Suprapubic skin (tissue), 4 donors: ENCODE data around the gene ANKS1A. TPM values are rescaled to one million over a fixed set of nuclear protein-coding genes. Genes with fewer than 3 reads are reported as not detected.

Experiments used
- DNase-seq, 2 donors: peaks; one replicate each; pipeline ENCODE4 v3.0.0-alpha.2; 2019; ENCODE audit warnings: low spot score in 2 of 2
- H3K27ac ChIP-seq: fragments of 200-600 bp; sonication (generic); one replicate; pipeline ENCODE4 v1.5.1; 2019
- H3K27me3 ChIP-seq: fragments of 200-600 bp; sonication (generic); one replicate; pipeline ENCODE4 v1.5.1; 2019
- H3K36me3 ChIP-seq: fragments of 200-600 bp; sonication (generic); one replicate; pipeline ENCODE4 v1.5.1; 2019
- H3K4me1 ChIP-seq: fragments of 200-600 bp; sonication (generic); one replicate; pipeline ENCODE4 v1.5.1; 2019
- H3K4me3 ChIP-seq: fragments of 200-600 bp; sonication (generic); one replicate; pipeline ENCODE4 v1.5.1; 2019; ENCODE audit warnings: mild to moderate bottlenecking
- H3K9me3 ChIP-seq: fragments of 200-600 bp; sonication (generic); one replicate; pipeline ENCODE4 v1.5.1; 2019
- CTCF ChIP-seq, 2 donors: fragments of 200-600 bp in 1 of 2; fragments of 450-650 bp in 1 of 2; sonication (generic) in 1 of 2; IDR thresholded peaks; one replicate each; pipeline ENCODE4 v1.5.1; 2016 to 2019; ENCODE audit warnings: antibody characterized with exemption in 2 of 2, mild to moderate bottlenecking in 1 of 2, moderate library complexity in 1 of 2
- EP300 ChIP-seq: sonication (generic); formaldehyde crosslinking; IDR thresholded peaks from one replicate; pipeline ENCODE4 v1.6.1; 2017; ENCODE audit warnings: antibody characterized with exemption
- POLR2A ChIP-seq, 2 donors: fragments of 450-650 bp; IDR thresholded peaks; one replicate each; pipeline ENCODE4 v1.6.1; 2017; ENCODE audit warnings: antibody characterized with exemption in 2 of 2, mild to moderate bottlenecking in 2 of 2, moderate library complexity in 2 of 2
- POLR2AphosphoS5 ChIP-seq, 3 donors: sonication (generic); formaldehyde crosslinking; IDR thresholded peaks; one replicate each; pipeline ENCODE4 v1.6.1; 2017; ENCODE audit warnings: antibody characterized with exemption in 3 of 3
- WGBS: methylation state at CpG from one replicate; pipeline ENCODE4 v1.1.5; 2018; 5-methylcytosine and 5-hydroxymethylcytosine counted together
- total RNA-seq, 4 donors: library from RNA; depleted of rRNA; stranded (reverse); fragments of >200 nt; gene quantifications; one replicate each; pipeline ENCODE4 v1.1.0, GENCODE V29; 2016

ANKS1A gene
- total RNA-seq, 4 donors from 2014 or later, result 24.7 to 34.6 (median 30.5) TPM

DNA sequence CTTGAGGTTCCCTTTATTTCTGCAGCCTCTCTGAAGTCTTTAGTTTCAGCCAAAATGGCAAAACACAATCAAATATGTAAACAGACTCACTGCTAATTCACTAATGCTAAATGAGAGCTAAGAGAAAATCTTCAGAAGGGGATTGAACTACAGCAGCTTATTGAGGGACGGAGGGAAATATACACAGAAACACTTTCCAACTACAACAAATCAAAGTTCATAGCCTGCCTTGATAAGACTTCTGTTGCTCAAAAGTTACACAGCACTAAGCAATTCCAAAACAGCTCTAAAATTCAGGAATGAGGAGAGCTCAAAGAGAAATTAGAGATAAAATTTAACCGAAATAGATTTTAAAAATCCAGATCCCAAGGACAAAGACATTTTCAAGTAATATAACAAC is 250.4 kb downstream of the ANKS1A start:
- no peaks in the 10 kb centered on the region for H3K36me3 ChIP-seq
- WGBS, result 78% methylated on average over 2 of the region's 2 CpGs
- H3K4me1 ChIP-seq, result peaks cover 11% of the 10 kb centered on the region
- H3K27ac ChIP-seq, result no peak overlapping the region
- TF ChIP-seq CTCF (IDR thresholded peaks at IDR 0.05) (no peak), EP300 (no peak), POLR2A (IDR thresholded peaks at IDR 0.05) (no peak), POLR2AphosphoS5 (IDR thresholded peaks at IDR 0.05) (no peak)
- no peaks in the 10 kb centered on the region for H3K9me3 ChIP-seq
- no peak for DNase-seq
- no peaks in the 10 kb centered on the region for H3K27me3 ChIP-seq
- no peak overlapping the region for H3K4me3 ChIP-seq

- Histone ChIP-seq H3K27ac (no peak overlapping the region), H3K4me1 (peaks cover 11% of the 10 kb centered on the region), H3K4me3 (no peak overlapping the region), H3K36me3 (no peaks in the 10 kb centered on the region), H3K27me3 (no peaks in the 10 kb centered on the region), H3K9me3 (no peaks in the 10 kb centered on the region)
- no peak for DNase-seq
- TF ChIP-seq CTCF (IDR thresholded peaks at IDR 0.05) (peak; percentile 60 to 90), EP300 (no peak)
- 38% methylated on average over 17 of the region's 17 CpGs for WGBS
These were observed 251.0 kb downstream of the ANKS1A start for GRCh38 chr6:35139924-35140638.

- Histone ChIP-seq H3K9me3 (no peaks in the 10 kb centered on the region), H3K4me1 (peaks cover 11% of the 10 kb centered on the region), H3K27me3 (no peaks in the 10 kb centered on the region), H3K4me3 (peak overlapping the region; percentile 34), H3K27ac (no peak overlapping the region), H3K36me3 (no peaks in the 10 kb centered on the region)
- WGBS, result 42% methylated on average over 15 of the region's 15 CpGs
- TF ChIP-seq CTCF (IDR thresholded peaks at IDR 0.05) (no peak), POLR2AphosphoS5 (IDR thresholded peaks at IDR 0.05) (no peak), POLR2A (IDR thresholded peaks at IDR 0.05) (no peak), EP300 (no peak)
- no peak for DNase-seq
These were observed 251.6 kb downstream of the ANKS1A start for GRCh38 chr6:35140639-35141006.

Other genes with a start within 250 kb of the ANKS1A start
- 10 to 100 TPM; 65.0 to 86.5 (median 69.6) TPM for gene ILRUN, start 192.5 kb upstream of the ANKS1A start, total RNA-seq
- 10 to 100 TPM; 54.8 to 99.0 (median 65.6) TPM for gene SNRPC, start 131.8 kb upstream of the ANKS1A start, total RNA-seq
- gene BLTP3A, start 97.2 kb upstream of the ANKS1A start, total RNA-seq, result 10 to 100 TPM in 1 of 4 donors, 1 to 10 TPM in 3; 6.3 to 12.2 (median 9.0) TPM
- gene TAF11, start 1.2 kb upstream of the ANKS1A start, total RNA-seq, result 10 to 100 TPM; 16.9 to 33.9 (median 26.4) TPM